Measurements from ENCODE around the gene DUSP22. TPM values are rescaled to one million over a fixed set of nuclear protein-coding genes. Genes with fewer than 3 reads are reported as not detected.

The DUSP22 gene
- polyA plus RNA-seq, 1 of the 3 experiments (the other 2 are of a cell fraction), result 6.8 TPM

GRCh38 chr6:291204-291696 is 1.0 kb upstream of the DUSP22 start (continued):
- TF ChIP-seq FOSL2 (IDR thresholded peaks at IDR 0.05; ENCODE audit: borderline replicate concordance, low read depth) (no peak), YY1 (IDR thresholded peaks at IDR 0.05; ENCODE audit: low read depth) (no peak), TEAD4 (IDR thresholded peaks at IDR 0.05; ENCODE audit: borderline replicate concordance, insufficient read depth) (no peak), RAD21 (IDR thresholded peaks at IDR 0.05; ENCODE audit: low read length) (no peak), CHD2 (IDR thresholded peaks at IDR 0.05; ENCODE audit: low read length, partially characterized antibody) (no peak), GABPA (IDR thresholded peaks at IDR 0.05; ENCODE audit: low read depth) (no peak)

DNA sequence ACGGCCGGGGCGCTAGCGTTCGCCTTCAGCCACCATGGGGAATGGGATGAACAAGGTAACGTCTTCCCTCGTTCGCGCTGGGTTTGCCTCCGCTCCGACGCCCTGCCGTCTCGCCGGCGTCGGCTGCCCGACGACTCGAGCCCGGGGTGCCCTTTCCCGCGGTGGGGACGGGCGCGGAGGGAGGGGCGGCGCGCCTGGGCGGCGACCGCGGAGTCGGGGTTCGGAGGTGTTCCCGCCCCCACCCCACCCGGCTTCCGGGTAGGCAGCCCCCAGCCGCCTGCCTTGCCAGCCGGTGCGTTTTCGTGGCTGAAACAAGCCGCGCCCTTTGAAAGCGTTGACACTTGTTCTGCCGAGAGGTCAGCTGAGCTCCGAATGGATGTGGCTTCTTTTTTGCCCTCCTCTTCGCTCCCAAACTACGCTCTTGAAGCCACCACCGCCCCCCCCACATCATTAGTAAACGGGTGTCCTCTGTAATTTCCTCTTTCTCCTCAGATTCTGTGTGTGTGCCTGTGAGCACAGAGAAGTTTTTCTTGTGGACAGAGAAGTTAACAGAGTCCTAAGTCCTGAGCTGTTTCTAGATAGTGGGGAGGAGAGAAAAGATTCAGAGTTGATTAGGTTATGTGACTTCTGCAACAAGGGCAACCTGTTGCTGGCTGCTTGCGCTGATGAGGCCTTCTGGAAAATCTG is 362 bp downstream of the DUSP22 start:
- peak overlapping the region; percentile 88 to 89 for H3K4me3 ChIP-seq (ENCODE audit: low read depth in 2 of 2, low read length in 1 of 2)
- DNase-seq, result no peak

More for the DNA sequence above, 362 bp downstream of the DUSP22 start:
- POLR2A ChIA-PET, result no interaction called here
- Histone ChIP-seq H3K79me2 (ENCODE audit: insufficient read depth) (no peaks in the 10 kb centered on the region), H3K27ac (ENCODE audit: low read depth in 2 of 2, low read length in 1 of 2) (peak overlapping the region; percentile 74 to 94; a peak in 3 of 4 replicates), H3F3A (replicated peaks; ENCODE audit: insufficient read depth) (no peaks in the 10 kb centered on the region), H3K27me3 (ENCODE audit: insufficient read depth) (peaks cover 23% of the 10 kb centered on the region), H3K4me1 (ENCODE audit: control insufficient read depth in 1 of 2, insufficient read depth in 2 of 2, low read depth in 1 of 2, low read length in 1 of 2) (peaks cover 0 to 14% of the 10 kb centered on the region in 2 experiments; a peak in 1 of 4 replicates), H2AFZ (ENCODE audit: low read depth) (peak overlapping the region; percentile 88), H4K20me1 (ENCODE audit: insufficient read depth) (no peaks in the 10 kb centered on the region), H3K9me3 (no peaks in the 10 kb centered on the region), H3K9ac (peak overlapping the region; percentile 77), H3K4me2 (peak overlapping the region; percentile 98), H3K36me3 (replicated peaks in 1 of 2; ENCODE audit: control insufficient read depth in 1 of 2, insufficient read depth in 2 of 2, low read length in 1 of 2) (no peaks in the 10 kb centered on the region), H3K9me2 (no peaks in the 10 kb centered on the region)
- CTCF ChIA-PET, result no interaction called here
- no peak for TF ChIP-seq RXRA (IDR thresholded peaks at IDR 0.05; ENCODE audit: borderline replicate concordance, low read depth)
- TF ChIP-seq RAD21 (IDR thresholded peaks at IDR 0.05; ENCODE audit: low read length), result no peak
- 0 out of 2 replicates have a peak, but pooled peaks have one; percentile 34 for TF ChIP-seq ELF1 (IDR thresholded peaks at IDR 0.05)
- no peak for TF ChIP-seq NFIC (IDR thresholded peaks at IDR 0.05; ENCODE audit: borderline replicate concordance)
- TF ChIP-seq, protein P1, sequence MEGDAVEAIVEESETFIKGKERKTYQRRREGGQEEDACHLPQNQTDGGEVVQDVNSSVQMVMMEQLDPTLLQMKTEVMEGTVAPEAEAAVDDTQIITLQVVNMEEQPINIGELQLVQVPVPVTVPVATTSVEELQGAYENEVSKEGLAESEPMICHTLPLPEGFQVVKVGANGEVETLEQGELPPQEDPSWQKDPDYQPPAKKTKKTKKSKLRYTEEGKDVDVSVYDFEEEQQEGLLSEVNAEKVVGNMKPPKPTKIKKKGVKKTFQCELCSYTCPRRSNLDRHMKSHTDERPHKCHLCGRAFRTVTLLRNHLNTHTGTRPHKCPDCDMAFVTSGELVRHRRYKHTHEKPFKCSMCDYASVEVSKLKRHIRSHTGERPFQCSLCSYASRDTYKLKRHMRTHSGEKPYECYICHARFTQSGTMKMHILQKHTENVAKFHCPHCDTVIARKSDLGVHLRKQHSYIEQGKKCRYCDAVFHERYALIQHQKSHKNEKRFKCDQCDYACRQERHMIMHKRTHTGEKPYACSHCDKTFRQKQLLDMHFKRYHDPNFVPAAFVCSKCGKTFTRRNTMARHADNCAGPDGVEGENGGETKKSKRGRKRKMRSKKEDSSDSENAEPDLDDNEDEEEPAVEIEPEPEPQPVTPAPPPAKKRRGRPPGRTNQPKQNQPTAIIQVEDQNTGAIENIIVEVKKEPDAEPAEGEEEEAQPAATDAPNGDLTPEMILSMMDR (IDR thresholded peaks at IDR 0.05), result no peak
- TF ChIP-seq MXI1 (IDR thresholded peaks at IDR 0.05; ENCODE audit: low read depth, low read length), result no peak
- 0 out of 2 replicates have a peak, but pooled peaks have one; percentile 16 for TF ChIP-seq SIN3A (IDR thresholded peaks at IDR 0.05; ENCODE audit: borderline replicate concordance, low read depth, low read length)
- TF ChIP-seq MAX (IDR thresholded peaks at IDR 0.05; ENCODE audit: low read depth), result peak; percentile 26; the same call in 1 of the 2 replicates
- TF ChIP-seq GATA2 (CRISPR knock-in tag; IDR thresholded peaks at IDR 0.05), result no peak
- TF ChIP-seq RFX5 (IDR thresholded peaks at IDR 0.05; ENCODE audit: low read length), result no peak
- TF ChIP-seq SMC3 (IDR thresholded peaks at IDR 0.05; ENCODE audit: low read depth, low read length), result no peak
- WGBS (ENCODE audit: low lambda C conversion rate), result 4% methylated on average over 36 of the region's 52 CpGs
